Right lobe of liver (tissue), 6 donors: ENCODE data around the gene GPRC5B. TPM values are rescaled to one million over a fixed set of nuclear protein-coding genes. Genes with fewer than 3 reads are reported as not detected.
A peak's percentile ranks its signal among the peaks of the same experiment; 100 is the strongest.

Source experiments
- ATAC-seq, 4 donors: fragments of 200-7000 bp; cut with Tn5 transposase; one replicate each; pipeline ENCODE4 v1.9.1; 2020; ENCODE audit warnings: mild to moderate bottlenecking in 4 of 4, moderate library complexity in 4 of 4
- DNase-seq, 3 donors: peaks; one replicate each; pipeline ENCODE4 v3.0.0-alpha.2; 2020
- H3K27ac ChIP-seq, 3 donors: fragments of 200-600 bp; one replicate each; pipeline ENCODE4 v1.8.0; 2022
- H3K27me3 ChIP-seq, 2 donors: fragments of 200-600 bp; one replicate each; pipeline ENCODE4 v1.8.0; 2022
- H3K36me3 ChIP-seq, 4 donors: fragments of 200-600 bp; sonication (generic) in 1 of 4; one replicate each; pipeline versions ENCODE4 v1.5.1 to v1.8.0; 2017 to 2022; ENCODE audit warnings: control low read depth in 1 of 4
- H3K4me1 ChIP-seq, 4 donors: fragments of 200-600 bp; sonication (generic) in 1 of 4; one replicate each; pipeline versions ENCODE4 v1.5.1 to v1.8.0; 2017 to 2022; ENCODE audit warnings: control low read depth in 1 of 4
- H3K4me3 ChIP-seq, 3 donors: fragments of 200-600 bp; one replicate each; pipeline ENCODE4 v1.8.0; 2022
- H3K9me3 ChIP-seq, 4 donors: fragments of 200-600 bp; sonication (generic) in 1 of 4; one replicate each; pipeline versions ENCODE4 v1.5.1 to v1.8.0; 2017 to 2022; ENCODE audit warnings: control low read depth in 1 of 4
- CTCF ChIP-seq, 4 donors: fragments of 200-600 bp in 3 of 4; fragments of 450-650 bp in 1 of 4; IDR thresholded peaks; one replicate each; pipeline versions ENCODE4 v1.5.1 to v1.8.0; 2016 to 2022; ENCODE audit warnings: antibody characterized with exemption in 4 of 4, mild to moderate bottlenecking in 2 of 4
- POLR2A ChIP-seq: fragments of 450-650 bp; IDR thresholded peaks from one replicate; pipeline ENCODE4 v1.6.1; 2017; ENCODE audit warnings: antibody characterized with exemption, mild to moderate bottlenecking
- WGBS: methylation state at CpG from one replicate; pipeline ENCODE4 v1.1.6; 2018; ENCODE audit warnings: low coverage, low lambda C conversion rate; ENCODE audit not compliant: insufficient coverage; ENCODE audit errors: missing lambda C conversion rate; 5-methylcytosine and 5-hydroxymethylcytosine counted together
- intact Hi-C, 2 donors: fragments of 100-400 bp; cut with DNase I; formaldehyde crosslinking; loops; one replicate each; pipeline versions ENCODE4 v1.11.2 to v1.14.1; 2022
- small RNA-seq, 2 experiments: library from RNA; depleted of rRNA; stranded (forward); fragments of <200 nt; gene quantifications; one replicate each; pipeline ENCODE3, GENCODE V24; 2016
- total RNA-seq, 6 experiments: library from RNA; depleted of rRNA in 2 of 6; stranded (reverse); fragments of >200 nt in 2 of 6; fragmentation: NEBNext Ultra II Directional in 3 of 6; extraction: Animal tissue kit (Norgen Biotek cat#: 25700) in 3 of 6; gene quantifications; one replicate each; pipeline versions ENCODE4 v1.1.0 to v1.2.4, GENCODE V29; 2016 to 2023
- donor health status: DM: no; HTN: yes; CAD: no.
- donor health status: DM: no; HTN: no; CAD: no.
- donor health status: DM: no; HTN: no; CAD: no.
- donor health status: DM: no; HTN: yes; CAD: no.
- donor health status: DM: no; HTN: yes; CAD: no.

The GPRC5B gene
- total RNA-seq, 6 experiments from 2014 or later, result 2.6 to 20.8 (median 5.1) TPM

- H3K27ac ChIP-seq, result peak overlapping the region in 1 of 3 donors; percentile 44
- H3K27me3 ChIP-seq, result no peaks in the 10 kb centered on the region
- intact Hi-C loops, result no loop called here
- DNase-seq, result no peak
- ATAC-seq, result peak; percentile 14 to 70 (median 38)
- TF ChIP-seq POLR2A (no peak), CTCF (IDR thresholded peaks at IDR 0.05) (no peak)
- no peaks in the 10 kb centered on the region for H3K36me3 ChIP-seq
- no peak overlapping the region for H3K4me3 ChIP-seq
- WGBS, result 36% methylated on average over 13 of the region's 13 CpGs
- H3K4me1 ChIP-seq, result peaks cover 0 to 12% (median 0%) of the 10 kb centered on the region in 4 donors
- no peaks in the 10 kb centered on the region for H3K9me3 ChIP-seq
These were observed 73.6 kb downstream of the GPRC5B start for GRCh38 chr16:19810817-19811731.

GRCh38 chr16:19809693-19810092, 75.0 kb downstream of the GPRC5B start:
- WGBS, result 90% methylated on average over 2 of the region's 9 CpGs
- Histone ChIP-seq H3K27me3 (no peaks in the 10 kb centered on the region), H3K4me3 (no peak overlapping the region), H3K4me1 (peaks cover 0 to 12% (median 0%) of the 10 kb centered on the region in 4 donors), H3K36me3 (no peaks in the 10 kb centered on the region), H3K9me3 (no peaks in the 10 kb centered on the region), H3K27ac (peak overlapping the region in 2 of 3 donors; percentile 43 to 77)
- intact Hi-C loops, result no loop called here
- no peak for ATAC-seq
- TF ChIP-seq POLR2A, result no peak
- no peak for TF ChIP-seq CTCF (IDR thresholded peaks at IDR 0.05)
- DNase-seq, result no peak

GRCh38 chr16:19809121-19809635, 75.5 kb downstream of the GPRC5B start:
- peaks cover 0 to 12% (median 0%) of the 10 kb centered on the region in 4 donors for H3K4me1 ChIP-seq
- no peaks in the 10 kb centered on the region for H3K27me3 ChIP-seq
- peak overlapping the region; percentile 9 to 77 (median 43) for H3K27ac ChIP-seq
- ATAC-seq, result peak in 2 of 4 donors; percentile 42 to 51
- WGBS, result 74% methylated on average over 4 of the region's 4 CpGs
- intact Hi-C loops, result no loop called here
- TF ChIP-seq CTCF (IDR thresholded peaks at IDR 0.05), result no peak
- TF ChIP-seq POLR2A, result no peak
- H3K9me3 ChIP-seq, result no peaks in the 10 kb centered on the region
- peak in 1 of 3 donors; percentile 59 for DNase-seq
- H3K36me3 ChIP-seq, result no peaks in the 10 kb centered on the region
- H3K4me3 ChIP-seq, result no peak overlapping the region

- WGBS, result 22% methylated on average over 5 of the region's 5 CpGs
- DNase-seq (peak in 1 of 3 donors; percentile 49), ATAC-seq (peak; percentile 76 to 85 (median 82))
- peak overlapping the region; percentile 9 to 77 (median 43) for H3K27ac ChIP-seq
- H3K27me3 ChIP-seq, result no peaks in the 10 kb centered on the region
- H3K4me1 ChIP-seq, result peaks cover 0 to 12% (median 0%) of the 10 kb centered on the region in 4 donors
- H3K9me3 ChIP-seq, result no peaks in the 10 kb centered on the region
- intact Hi-C loops, result no loop called here
- TF ChIP-seq CTCF (IDR thresholded peaks at IDR 0.05) (no peak), POLR2A (no peak)
- no peaks in the 10 kb centered on the region for H3K36me3 ChIP-seq
- H3K4me3 ChIP-seq, result no peak overlapping the region
These were observed 76.5 kb downstream of the GPRC5B start for GRCh38 chr16:19808061-19808641.

Small RNA genes within 50 kb of the gene (small RNA-seq; reads per million reads assigned to genes)
- 0 reads per million in 2 experiments for gene LARP7P2

Other genes with a start within 250 kb of the GPRC5B start
- 1 to 10 TPM; 3.4 to 9.4 (median 7.3) TPM for gene KNOP1, start 166.6 kb downstream of the GPRC5B start, total RNA-seq
- gene IQCK, start 166.6 kb downstream of the GPRC5B start, total RNA-seq, result 1 to 10 TPM; 2.0 to 4.7 (median 3.9) TPM
- gene GPR139, start 189.0 kb upstream of the GPRC5B start, total RNA-seq, result not detected